Measurements from ENCODE around the gene TRIM62.

DNA sequence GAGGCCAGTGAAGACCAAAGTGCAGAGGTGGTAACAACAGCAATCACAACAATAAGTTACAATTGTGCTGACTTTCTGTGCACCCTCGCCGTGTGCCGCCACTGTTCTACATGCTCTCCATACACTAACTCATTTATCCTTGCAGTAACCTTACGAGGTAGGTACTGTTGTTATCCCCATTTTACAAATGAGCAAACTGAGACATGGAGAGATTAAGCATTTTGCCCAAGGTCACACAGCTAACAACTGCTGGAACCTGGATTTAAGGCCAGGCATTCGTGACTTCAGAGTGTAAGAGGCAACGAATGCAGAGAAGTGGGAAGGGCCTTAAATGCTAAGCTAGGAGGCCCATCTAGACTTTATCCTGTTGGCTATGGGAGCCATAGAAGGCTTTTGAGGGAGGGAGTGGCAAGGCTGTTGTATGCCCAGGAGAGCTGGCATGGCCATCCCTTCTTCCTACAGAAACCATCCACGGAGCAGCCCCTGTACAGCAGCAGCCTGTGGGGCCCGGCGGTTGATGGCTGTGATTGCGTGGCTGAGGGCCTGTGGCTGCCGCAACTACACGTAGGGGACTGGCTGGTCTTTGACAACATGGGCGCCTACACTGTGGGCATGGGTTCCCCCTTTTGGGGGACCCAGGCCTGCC is 64.3 kb downstream of the TRIM62 start:
- TF ChIP-seq, protein P1, sequence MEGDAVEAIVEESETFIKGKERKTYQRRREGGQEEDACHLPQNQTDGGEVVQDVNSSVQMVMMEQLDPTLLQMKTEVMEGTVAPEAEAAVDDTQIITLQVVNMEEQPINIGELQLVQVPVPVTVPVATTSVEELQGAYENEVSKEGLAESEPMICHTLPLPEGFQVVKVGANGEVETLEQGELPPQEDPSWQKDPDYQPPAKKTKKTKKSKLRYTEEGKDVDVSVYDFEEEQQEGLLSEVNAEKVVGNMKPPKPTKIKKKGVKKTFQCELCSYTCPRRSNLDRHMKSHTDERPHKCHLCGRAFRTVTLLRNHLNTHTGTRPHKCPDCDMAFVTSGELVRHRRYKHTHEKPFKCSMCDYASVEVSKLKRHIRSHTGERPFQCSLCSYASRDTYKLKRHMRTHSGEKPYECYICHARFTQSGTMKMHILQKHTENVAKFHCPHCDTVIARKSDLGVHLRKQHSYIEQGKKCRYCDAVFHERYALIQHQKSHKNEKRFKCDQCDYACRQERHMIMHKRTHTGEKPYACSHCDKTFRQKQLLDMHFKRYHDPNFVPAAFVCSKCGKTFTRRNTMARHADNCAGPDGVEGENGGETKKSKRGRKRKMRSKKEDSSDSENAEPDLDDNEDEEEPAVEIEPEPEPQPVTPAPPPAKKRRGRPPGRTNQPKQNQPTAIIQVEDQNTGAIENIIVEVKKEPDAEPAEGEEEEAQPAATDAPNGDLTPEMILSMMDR (IDR thresholded peaks at IDR 0.05), result no peak
- no peak for TF ChIP-seq POLR2A (IDR thresholded peaks at IDR 0.05)
